Gastrocnemius medialis (tissue), 4 donors: ENCODE data around the gene TACR1. TPM values are rescaled to one million over a fixed set of nuclear protein-coding genes. Genes with fewer than 3 reads are reported as not detected.

Source experiments
- ATAC-seq, 2 donors: fragments of 150-250 bp; one replicate each; pipeline ENCODE4 v1.9.1; 2016
- DNase-seq, 2 donors: peaks; one replicate each; pipeline ENCODE4 v3.0.0-alpha.2; 2019
- H3K27ac ChIP-seq, 4 donors: fragments of 200-600 bp; sonication (generic); 1 replicate in 1 of 4; 2 replicates in 3 of 4; pipeline ENCODE4 v1.5.1; 2016 to 2018; ENCODE audit warnings: mild to moderate bottlenecking in 2 of 4, moderate library complexity in 1 of 4
- H3K27me3 ChIP-seq, 3 donors: fragments of 200-600 bp; sonication (generic) in 2 of 3; 1 replicate in 1 of 3; 2 replicates in 2 of 3; pipeline versions ENCODE4 v1.5.1 to v1.6.0; 2016 to 2019; ENCODE audit warnings: mild to moderate bottlenecking in 1 of 3, moderate library complexity in 1 of 3
- H3K36me3 ChIP-seq, 2 donors: fragments of 200-600 bp; sonication (generic) in 1 of 2; one replicate each; pipeline ENCODE4 v1.5.1; 2017 to 2018
- H3K4me1 ChIP-seq, 2 donors: fragments of 200-600 bp; sonication (generic) in 1 of 2; one replicate each; pipeline ENCODE4 v1.5.1; 2016 to 2017; ENCODE audit warnings: mild to moderate bottlenecking in 2 of 2
- H3K4me3 ChIP-seq, 4 donors: fragments of 200-600 bp; sonication (generic) in 3 of 4; 1 replicate in 1 of 4; 2 replicates in 3 of 4; pipeline ENCODE4 v1.5.1; 2016 to 2019; ENCODE audit warnings: mild to moderate bottlenecking in 2 of 4
- H3K9me3 ChIP-seq, 3 donors: fragments of 200-600 bp; sonication (generic) in 2 of 3; 1 replicate in 1 of 3; 2 replicates in 2 of 3; pipeline ENCODE4 v1.5.1; 2016 to 2019
- CTCF ChIP-seq, 5 experiments: fragments of 450-650 bp in 3 of 5; fragments of 200-600 bp in 2 of 5; sonication (generic) in 2 of 5; IDR thresholded peaks in 4 of 5; conservative IDR thresholded peaks in 1 of 5; 1 replicate in 4 of 5; 2 replicates in 1 of 5; pipeline ENCODE4 v1.5.1; 2016 to 2019; ENCODE audit warnings: antibody characterized with exemption in 5 of 5, mild to moderate bottlenecking in 3 of 5, moderate library complexity in 3 of 5
- POLR2A ChIP-seq, 2 donors: fragments of 450-650 bp; IDR thresholded peaks; one replicate each; pipeline ENCODE4 v1.6.1; 2017; ENCODE audit warnings: antibody characterized with exemption in 2 of 2, mild to moderate bottlenecking in 2 of 2, moderate library complexity in 2 of 2
- in situ Hi-C, 4 donors: fragments of 200-750 bp; cut with MboI; loops; one replicate each; pipeline versions ENCODE4 v1.15.0 to v1.8.0; 2017; ENCODE audit warnings: low sequenced_read_pairs in 4 of 4
- intact Hi-C: fragments of 100-400 bp; cut with DNase I; formaldehyde crosslinking; loops from one replicate; pipeline ENCODE4 v1.15.1; 2023; ENCODE audit warnings: low total_unique reads
- total RNA-seq, 4 donors: library from RNA; depleted of rRNA; stranded (reverse); fragments of >200 nt; gene quantifications; one replicate each; pipeline versions ENCODE4 v1.1.0 to v1.2.3, GENCODE V29; 2016

TACR1 gene
- total RNA-seq, 4 donors from 2014 or later = 0.07 to 0.42 (median 0.19) TPM

GRCh38 chr2:75210409-75210808 lies 11.1 kb upstream of the TACR1 start:
- intact Hi-C loops (no loop called here), in situ Hi-C loops (no loop called here)
- ATAC-seq = no peak
- no peaks in the 10 kb centered on the region for H3K9me3 ChIP-seq
- TF ChIP-seq CTCF (IDR thresholded peaks at IDR 0.05 in 4 of 5, conservative IDR thresholded peaks at IDR 0.05 in 1 of 5) (no peak), POLR2A (IDR thresholded peaks at IDR 0.05) (no peak)
- no peak overlapping the region for H3K27ac ChIP-seq
- H3K27me3 ChIP-seq = no peaks in the 10 kb centered on the region
- no peaks in the 10 kb centered on the region for H3K36me3 ChIP-seq
- no peak for DNase-seq
- no peaks in the 10 kb centered on the region for H3K4me1 ChIP-seq
- H3K4me3 ChIP-seq = no peak overlapping the region

GRCh38 chr2:75208738-75209137 lies 9.4 kb upstream of the TACR1 start:
- in situ Hi-C loops = no loop called here
- TF ChIP-seq POLR2A (IDR thresholded peaks at IDR 0.05) (no peak), CTCF (IDR thresholded peaks at IDR 0.05 in 4 of 5, conservative IDR thresholded peaks at IDR 0.05 in 1 of 5) (no peak)
- Histone ChIP-seq H3K9me3 (no peaks in the 10 kb centered on the region), H3K27ac (no peak overlapping the region), H3K27me3 (no peaks in the 10 kb centered on the region), H3K4me1 (no peaks in the 10 kb centered on the region), H3K4me3 (no peak overlapping the region), H3K36me3 (no peaks in the 10 kb centered on the region)
- DNase-seq (no peak), ATAC-seq (no peak)
- intact Hi-C loops = no loop called here

GRCh38 chr2:75204833-75205232 lies 5.5 kb upstream of the TACR1 start:
- Histone ChIP-seq H3K27me3 (peaks cover 0 to 19% (median 16%) of the 10 kb centered on the region in 3 donors), H3K9me3 (no peaks in the 10 kb centered on the region), H3K27ac (no peak overlapping the region), H3K36me3 (no peaks in the 10 kb centered on the region), H3K4me1 (peaks cover 11 to 12% of the 10 kb centered on the region in 2 donors), H3K4me3 (no peak overlapping the region)
- ATAC-seq (no peak), DNase-seq (no peak)
- TF ChIP-seq POLR2A (IDR thresholded peaks at IDR 0.05) (no peak), CTCF (IDR thresholded peaks at IDR 0.05 in 4 of 5, conservative IDR thresholded peaks at IDR 0.05 in 1 of 5) (no peak)
- intact Hi-C loops (no loop called here), in situ Hi-C loops (no loop called here)

GRCh38 chr2:75202359-75202758 lies 3.0 kb upstream of the TACR1 start:
- in situ Hi-C loops = no loop called here
- no peaks in the 10 kb centered on the region for H3K9me3 ChIP-seq
- TF ChIP-seq POLR2A (IDR thresholded peaks at IDR 0.05) = no peak
- no peak for TF ChIP-seq CTCF (IDR thresholded peaks at IDR 0.05 in 4 of 5, conservative IDR thresholded peaks at IDR 0.05 in 1 of 5)
- H3K4me1 ChIP-seq = peaks cover 16 to 23% of the 10 kb centered on the region in 2 donors
- H3K36me3 ChIP-seq = no peaks in the 10 kb centered on the region
- DNase-seq = no peak
- no peak overlapping the region for H3K4me3 ChIP-seq
- intact Hi-C loops = no loop called here
- no peak overlapping the region for H3K27ac ChIP-seq
- peaks cover 18 to 41% (median 38%) of the 10 kb centered on the region in 3 donors for H3K27me3 ChIP-seq
- no peak for ATAC-seq
